Kidney epithelial cell (primary cell): ENCODE measurements around the gene C19orf12. TPM values are rescaled to one million over a fixed set of nuclear protein-coding genes. Genes with fewer than 3 reads are reported as not detected.
"Not testable (repeated sequence)": the region's sequence is repeated elsewhere in the genome, so short reads cannot be mapped to it uniquely, and the experiment has no call there.

ENCODE experiments used
- DNase-seq: peaks from one replicate; pipeline ENCODE4 v3.0.0-alpha.2; 2010; ENCODE audit warnings: low read depth
- H3K27me3 ChIP-seq: 2 replicates; pipeline ENCODE4 v1.6.0; 2011; ENCODE audit warnings: low read length; ENCODE audit not compliant: control insufficient read depth, insufficient read depth
- H3K36me3 ChIP-seq: 2 replicates; pipeline ENCODE4 v1.5.1; 2011; ENCODE audit warnings: low read length; ENCODE audit not compliant: control insufficient read depth, insufficient read depth
- H3K4me3 ChIP-seq: 2 replicates; pipeline ENCODE4 v1.5.1; 2011; ENCODE audit warnings: low read depth, mild to moderate bottlenecking, control low read depth, low read length
- CTCF ChIP-seq: IDR thresholded peaks from 2 replicates; pipeline ENCODE4 v1.5.1; 2011; ENCODE audit warnings: mild to moderate bottlenecking, moderate library complexity, low read length, control low read depth, inconsistent platforms; ENCODE audit not compliant: insufficient read depth, poor library complexity, severe bottlenecking
- total RNA-seq: library from RNA; depleted of rRNA; stranded (reverse); fragments of >200 nt; gene quantifications from 2 replicates; pipeline ENCODE4 v1.2.3, GENCODE V29; 2015

C19orf12 gene
- total RNA-seq, 1 donor from 2014 or later: 39.9 TPM

GRCh38 chr19:29673451-29674371, 41.4 kb downstream of the C19orf12 start:
- Histone ChIP-seq H3K27me3 (no peaks in the 10 kb centered on the region), H3K36me3 (peaks cover 1% of the 10 kb centered on the region), H3K4me3 (no peak overlapping the region)
- TF ChIP-seq CTCF: no peak
- no peak for DNase-seq

- Histone ChIP-seq H3K36me3 (peaks cover 1% of the 10 kb centered on the region), H3K27me3 (no peaks in the 10 kb centered on the region), H3K4me3 (no peak overlapping the region)
- no peak for TF ChIP-seq CTCF
- DNase-seq: no peak
Measured at GRCh38 chr19:29672933-29673336, 42.1 kb downstream of the C19orf12 start.

DNA sequence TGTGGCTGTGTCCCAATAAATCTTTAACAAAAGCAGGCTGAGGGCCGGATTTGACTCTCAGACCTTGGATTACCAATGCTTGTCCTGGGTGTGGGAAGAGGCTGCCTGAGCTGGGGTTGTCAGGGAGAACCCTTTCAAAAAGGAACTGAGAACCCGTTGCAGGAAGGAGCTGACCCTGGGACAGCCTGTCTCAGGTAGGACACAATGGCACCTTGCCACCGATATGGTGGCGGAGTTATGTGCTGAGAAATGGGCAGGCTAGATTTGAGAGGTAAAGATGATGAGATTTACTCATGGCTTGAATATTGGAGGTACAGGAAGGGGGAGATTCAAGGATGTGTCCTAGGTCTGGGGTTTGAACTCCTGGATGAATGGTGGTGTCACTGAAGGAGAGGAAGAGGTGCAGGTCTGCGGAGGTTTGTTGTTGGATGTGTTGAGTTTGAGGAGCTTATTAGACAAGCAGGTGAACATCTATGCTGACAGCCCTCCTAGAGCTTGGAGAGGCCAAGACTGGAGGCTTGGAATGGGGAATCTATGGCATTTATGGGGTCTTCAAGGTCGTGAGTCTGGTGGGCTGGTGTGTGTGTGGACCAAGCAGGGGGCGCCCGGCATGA, 42.6 kb downstream of the C19orf12 start:
- TF ChIP-seq CTCF: no peak
- no peak for DNase-seq
- no peaks in the 10 kb centered on the region for H3K27me3 ChIP-seq
- no peak overlapping the region for H3K4me3 ChIP-seq
- peaks cover 1% of the 10 kb centered on the region for H3K36me3 ChIP-seq

DNA sequence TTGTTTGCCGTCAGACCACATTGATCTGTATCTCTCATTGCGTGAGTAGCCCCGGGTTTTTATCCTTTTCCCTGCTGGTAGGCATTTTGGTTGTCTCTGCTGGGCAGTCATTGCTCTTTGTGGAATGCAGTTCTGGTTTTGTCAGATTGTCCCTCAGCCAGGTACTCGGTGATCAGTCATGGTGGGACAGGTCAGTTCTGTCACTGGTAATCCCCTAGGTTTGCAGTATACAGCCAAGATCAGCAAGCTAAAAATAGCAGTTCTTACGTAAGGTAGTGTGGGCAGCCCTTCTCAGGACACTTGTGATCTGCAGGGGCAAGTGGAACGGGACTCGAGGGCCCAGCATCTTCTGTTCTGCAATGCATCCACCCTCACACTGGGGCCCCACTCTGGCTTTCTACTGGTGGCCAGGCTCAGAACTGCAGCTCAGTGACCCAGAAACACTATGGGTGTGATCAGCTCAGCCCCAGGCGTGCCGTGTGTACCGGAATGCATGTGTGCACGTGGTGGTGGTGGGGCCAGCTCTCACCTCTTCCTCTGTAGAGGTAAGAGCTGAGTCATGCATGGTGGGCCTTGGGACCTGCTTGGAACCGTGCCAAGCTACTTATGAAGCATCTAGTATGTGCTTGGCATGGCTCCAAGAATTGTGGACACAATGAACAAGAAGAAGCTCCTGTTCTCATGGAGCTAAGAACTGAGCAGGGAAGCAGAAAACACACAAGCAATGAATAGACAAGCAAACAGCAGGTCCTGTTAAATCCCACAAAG, 43.5 kb downstream of the C19orf12 start:
- no peaks in the 10 kb centered on the region for H3K27me3 ChIP-seq
- H3K4me3 ChIP-seq: no peak overlapping the region
- peaks cover 1% of the 10 kb centered on the region for H3K36me3 ChIP-seq
- no peak for DNase-seq
- peak; percentile 26 for TF ChIP-seq CTCF

GRCh38 chr19:29671026-29671392, 44.1 kb downstream of the C19orf12 start:
- not testable (repeated sequence) for DNase-seq, H3K4me3 ChIP-seq, H3K27me3 ChIP-seq, H3K36me3 ChIP-seq

- H3K4me3 ChIP-seq: no peak overlapping the region
- no peaks in the 10 kb centered on the region for H3K27me3 ChIP-seq
- H3K36me3 ChIP-seq: no peaks in the 10 kb centered on the region
- no peak for DNase-seq
- no peak for TF ChIP-seq CTCF
Measured at GRCh38 chr19:29670255-29670654, 44.8 kb downstream of the C19orf12 start.
